OCI-LY7 (cell line): ENCODE data around the gene ZNF746.

Experiments
- EZH2phosphoT487 ChIP-seq: fragments of 200-600 bp; sonication (generic); IDR thresholded peaks from 2 replicates; pipeline ENCODE4 v1.6.1; 2018; ENCODE audit warnings: low read depth, borderline replicate concordance, mild to moderate bottlenecking, mixed run types, antibody characterized with exemption, low read length, moderate library complexity, mixed read lengths
- TF ChIP-seq, protein P1 (sequence below): fragments of 200-600 bp; sonication (generic); conservative IDR thresholded peaks from 2 replicates; pipeline ENCODE4 v1.5.1; 2014; ENCODE audit warnings: mild to moderate bottlenecking, antibody characterized with exemption, low read length, moderate library complexity, mixed read lengths

DNA sequence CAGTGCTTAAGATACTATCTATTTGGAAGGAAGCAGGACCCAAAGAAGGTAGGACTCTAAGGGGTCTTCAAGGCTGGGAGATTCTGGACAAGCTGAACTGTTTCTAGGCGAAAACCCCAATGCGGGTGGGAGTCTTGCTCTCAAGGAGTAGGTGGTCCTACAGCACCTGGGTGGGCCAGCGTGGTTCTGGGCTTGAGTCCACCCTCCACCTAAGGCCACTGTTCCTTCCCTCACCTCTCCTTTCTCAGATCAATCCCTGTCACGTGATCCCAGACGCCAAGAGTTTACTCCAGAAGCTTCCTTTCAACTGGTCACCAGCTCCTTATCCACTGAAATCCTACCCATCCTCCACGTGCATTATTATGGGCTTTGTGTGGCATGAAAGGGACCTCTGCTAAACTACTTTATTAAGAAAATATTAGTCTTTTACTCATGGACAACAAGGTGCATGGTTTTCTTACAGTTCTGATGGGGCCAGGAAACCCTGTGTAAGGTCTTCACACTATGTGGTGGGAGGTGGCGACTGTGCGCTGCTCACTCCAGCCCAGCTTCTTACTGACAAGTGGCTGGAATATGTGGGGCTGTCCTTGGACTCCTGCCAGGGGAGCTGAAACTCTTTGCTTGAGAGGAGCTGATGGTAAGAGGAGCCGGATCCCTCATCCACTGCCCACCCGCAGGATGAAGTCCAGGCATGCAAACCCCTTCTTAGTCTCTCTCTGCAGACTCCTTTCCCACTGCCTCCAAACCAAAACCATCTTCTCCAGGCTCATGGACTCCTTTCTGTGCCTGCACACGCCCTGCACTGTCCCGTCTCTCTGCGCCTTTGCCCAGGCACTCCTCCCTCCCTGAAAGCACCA is 1.6 kb downstream of the ZNF746 start:
- TF ChIP-seq, protein P1, sequence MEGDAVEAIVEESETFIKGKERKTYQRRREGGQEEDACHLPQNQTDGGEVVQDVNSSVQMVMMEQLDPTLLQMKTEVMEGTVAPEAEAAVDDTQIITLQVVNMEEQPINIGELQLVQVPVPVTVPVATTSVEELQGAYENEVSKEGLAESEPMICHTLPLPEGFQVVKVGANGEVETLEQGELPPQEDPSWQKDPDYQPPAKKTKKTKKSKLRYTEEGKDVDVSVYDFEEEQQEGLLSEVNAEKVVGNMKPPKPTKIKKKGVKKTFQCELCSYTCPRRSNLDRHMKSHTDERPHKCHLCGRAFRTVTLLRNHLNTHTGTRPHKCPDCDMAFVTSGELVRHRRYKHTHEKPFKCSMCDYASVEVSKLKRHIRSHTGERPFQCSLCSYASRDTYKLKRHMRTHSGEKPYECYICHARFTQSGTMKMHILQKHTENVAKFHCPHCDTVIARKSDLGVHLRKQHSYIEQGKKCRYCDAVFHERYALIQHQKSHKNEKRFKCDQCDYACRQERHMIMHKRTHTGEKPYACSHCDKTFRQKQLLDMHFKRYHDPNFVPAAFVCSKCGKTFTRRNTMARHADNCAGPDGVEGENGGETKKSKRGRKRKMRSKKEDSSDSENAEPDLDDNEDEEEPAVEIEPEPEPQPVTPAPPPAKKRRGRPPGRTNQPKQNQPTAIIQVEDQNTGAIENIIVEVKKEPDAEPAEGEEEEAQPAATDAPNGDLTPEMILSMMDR, result no peak
- no peak for TF ChIP-seq EZH2phosphoT487
